Eye (tissue), 1 donor: ENCODE measurements around the gene BTF3L4.
"Not testable (repeated sequence)": the region's sequence is repeated elsewhere in the genome, so short reads cannot be mapped to it uniquely, and the experiment has no call there.

Experiments used
- DNase-seq: peaks from one replicate; pipeline ENCODE4 v3.0.0-alpha.2; 2015

The BTF3L4 gene

DNA sequence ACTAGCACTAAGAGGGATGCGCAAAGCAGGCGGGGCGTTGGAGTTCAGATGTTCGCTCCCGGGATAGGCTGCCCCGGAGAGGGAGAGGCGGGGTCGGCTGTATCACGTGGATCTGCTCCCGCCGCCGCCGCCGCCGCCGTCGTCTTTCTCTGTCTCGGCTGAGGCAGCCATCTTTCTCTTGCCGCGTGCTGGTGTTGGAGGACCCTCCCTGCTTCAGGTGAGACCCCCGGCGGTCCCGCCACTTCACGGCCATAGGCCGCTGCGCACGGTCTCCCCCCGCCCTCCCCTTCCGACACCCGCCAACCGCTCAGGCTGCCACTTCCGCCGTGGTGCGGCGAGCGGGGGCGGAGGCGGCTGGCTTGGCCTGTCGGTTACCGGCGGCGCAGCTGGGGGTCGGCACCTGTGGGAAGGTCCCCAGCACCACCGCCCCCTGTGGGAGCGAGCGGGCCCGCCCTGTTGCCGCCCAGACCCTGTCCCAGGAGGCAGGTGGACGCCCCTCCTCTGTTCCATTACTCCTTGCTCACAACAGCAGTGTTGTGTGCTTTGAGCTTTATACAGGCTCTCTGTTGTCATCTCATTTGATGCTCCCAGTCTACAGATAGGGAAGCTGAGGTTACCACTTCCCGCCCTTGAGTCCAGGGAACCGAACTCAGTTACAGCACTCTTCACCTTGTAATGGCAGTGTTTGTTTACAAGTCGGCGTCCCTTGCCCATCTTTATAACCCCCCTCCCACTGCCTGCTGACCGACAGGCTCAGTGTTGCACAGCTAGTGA, at the start of gene BTF3L4:
TSS of gene BTF3L4 (plus strand) at position 133 of the 774 bp plus-strand sequence. CDS start 3,553 bp downstream, outside the sequence.
- DNase-seq = peak; percentile 97

DNA sequence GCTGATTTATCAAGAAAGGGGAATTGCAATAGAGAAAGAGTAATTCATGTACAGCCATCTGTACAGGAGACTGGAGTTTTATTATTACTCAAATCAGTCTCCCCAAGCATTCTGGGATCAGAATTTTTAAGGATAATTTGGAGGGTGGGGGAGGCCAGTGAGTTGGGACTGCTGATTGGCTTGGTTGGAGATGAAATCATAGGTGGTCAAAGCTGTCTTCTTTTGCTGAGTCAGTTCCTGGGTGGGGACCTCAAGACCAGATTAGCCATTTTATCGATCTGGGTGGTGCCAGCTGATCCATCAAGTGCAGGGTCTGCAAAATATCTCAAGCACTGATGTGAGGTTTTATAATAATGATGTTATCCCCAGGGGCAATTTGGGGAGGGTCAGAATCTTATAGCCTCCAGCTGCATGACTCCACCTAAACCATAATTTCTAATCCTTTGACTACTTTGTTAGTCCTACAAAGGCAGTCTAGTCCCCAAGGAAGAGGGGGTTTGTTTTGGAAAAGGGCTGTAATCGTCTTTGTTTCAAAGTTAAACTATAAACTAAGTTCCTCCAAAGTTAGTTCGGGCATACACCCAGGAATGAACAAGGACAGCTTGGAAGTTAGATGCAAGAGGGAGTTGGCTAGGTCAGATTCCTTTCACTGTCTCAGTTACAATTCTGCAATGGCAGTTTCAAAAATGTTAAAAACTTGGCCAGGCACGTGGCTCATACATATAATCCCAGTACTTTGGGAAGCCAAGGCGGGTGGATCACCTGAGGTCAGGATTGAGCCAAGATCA, 48.7 kb upstream of the BTF3L4 start:
- no peak for DNase-seq

DNA sequence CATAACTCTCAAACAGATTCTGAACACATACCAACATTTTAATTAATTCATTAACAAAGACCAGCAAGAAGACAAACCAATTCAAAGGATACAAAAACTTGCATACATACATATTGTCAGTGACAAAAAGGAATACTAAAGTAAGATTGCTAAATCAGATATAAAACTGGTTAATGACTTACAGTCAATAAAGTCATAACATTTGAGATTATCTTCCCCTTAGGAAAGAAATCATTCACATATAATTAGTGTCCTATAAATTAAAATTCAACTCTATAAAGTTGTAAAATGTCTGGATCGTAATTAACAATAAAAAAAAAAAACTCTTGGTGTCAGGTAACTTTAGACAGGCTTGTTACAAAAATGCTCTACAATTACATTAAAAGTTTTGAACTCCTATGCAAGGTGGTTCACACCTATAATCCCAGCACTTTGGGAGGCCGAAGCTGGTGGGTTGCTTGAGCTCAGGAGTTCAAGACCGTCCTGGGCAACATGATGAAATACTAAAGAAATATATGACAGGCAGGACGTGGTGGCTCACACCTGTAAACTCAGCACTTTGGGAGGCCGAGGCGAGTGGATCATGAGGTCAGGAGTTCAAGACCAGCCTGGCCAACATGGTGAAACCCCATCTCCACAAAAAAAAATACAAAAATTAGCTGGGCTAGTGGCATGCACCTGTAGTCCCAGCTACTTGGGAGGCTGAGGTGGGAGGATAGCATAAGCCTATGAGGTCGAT, 47.9 kb upstream of the BTF3L4 start:
- no peak for DNase-seq

DNA sequence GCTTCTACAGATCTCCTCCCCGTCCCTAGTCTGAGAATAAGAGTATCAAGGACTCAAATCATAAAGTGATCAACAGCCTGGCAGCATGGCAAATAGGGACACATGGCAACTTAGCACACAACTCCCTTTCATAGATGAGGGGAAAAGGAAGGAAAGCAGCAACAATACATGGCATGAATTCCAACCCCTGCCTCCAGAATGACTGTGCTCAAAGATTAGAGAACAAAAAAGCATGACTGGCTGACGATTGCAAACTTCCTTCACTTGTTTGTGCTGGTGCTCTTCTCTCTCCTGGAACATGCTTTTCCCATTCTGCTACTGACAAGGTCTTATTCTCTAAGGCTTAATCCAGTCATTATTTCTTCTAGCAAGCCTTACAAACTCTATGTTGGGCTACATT, 34.0 kb upstream of the BTF3L4 start:
- no peak for DNase-seq

DNA sequence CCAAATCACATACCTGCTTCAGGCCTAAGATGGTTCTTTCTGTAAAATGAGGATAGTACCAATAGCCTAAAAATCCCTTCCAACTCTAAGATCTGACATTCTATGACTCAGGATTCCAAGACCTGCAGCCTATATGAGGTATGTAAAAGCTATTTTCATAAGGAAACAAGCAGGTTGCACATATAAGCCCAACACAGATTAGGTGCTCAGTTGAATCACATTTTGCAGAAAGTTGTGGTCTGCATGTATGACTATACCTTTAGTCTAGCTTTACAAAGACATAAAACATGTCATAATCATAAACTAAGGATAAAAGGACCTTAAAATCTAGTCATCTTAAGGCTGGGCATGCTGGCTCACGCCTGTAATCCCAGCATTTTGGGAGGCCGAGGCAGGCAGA, 29.8 kb upstream of the BTF3L4 start:
- DNase-seq = no peak

DNA sequence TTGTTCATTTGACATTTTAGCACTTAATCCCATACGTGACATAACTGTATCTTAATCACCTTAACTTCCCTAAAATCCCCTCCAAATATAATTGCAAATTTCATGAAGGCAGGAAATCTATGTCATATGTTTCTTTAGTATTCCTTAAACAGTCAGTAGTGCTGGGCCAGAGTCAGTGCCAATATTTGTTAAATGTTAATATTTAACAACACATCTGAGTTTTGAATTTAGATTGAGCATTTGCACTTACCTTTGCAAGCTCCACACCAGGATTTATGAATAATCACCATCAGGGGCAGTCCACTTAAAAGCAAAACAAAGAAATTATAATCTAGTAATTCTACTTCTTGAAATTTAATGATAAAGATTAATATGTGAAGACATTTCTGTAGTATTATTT, 27.8 kb upstream of the BTF3L4 start:
- DNase-seq = no peak

DNA sequence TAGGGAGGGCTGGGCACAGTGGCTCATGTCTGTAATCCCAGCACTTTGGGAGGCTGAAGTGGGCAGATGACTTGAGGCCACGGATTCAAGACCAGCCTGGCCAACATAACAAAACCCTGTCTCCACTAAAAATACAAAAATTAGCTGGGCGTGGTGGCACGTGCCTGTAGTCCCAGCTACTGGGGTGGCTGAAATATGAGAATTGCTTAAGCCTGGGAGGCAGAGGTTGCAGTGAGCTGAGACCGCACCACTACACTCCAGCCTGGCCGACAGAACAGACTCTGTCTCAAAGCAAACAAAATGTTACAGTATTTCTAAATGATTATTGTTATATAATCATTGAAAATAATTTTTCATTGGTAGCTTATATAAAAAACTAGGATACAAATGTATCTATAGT, 27.3 kb upstream of the BTF3L4 start:
- not testable (repeated sequence) for DNase-seq

DNA sequence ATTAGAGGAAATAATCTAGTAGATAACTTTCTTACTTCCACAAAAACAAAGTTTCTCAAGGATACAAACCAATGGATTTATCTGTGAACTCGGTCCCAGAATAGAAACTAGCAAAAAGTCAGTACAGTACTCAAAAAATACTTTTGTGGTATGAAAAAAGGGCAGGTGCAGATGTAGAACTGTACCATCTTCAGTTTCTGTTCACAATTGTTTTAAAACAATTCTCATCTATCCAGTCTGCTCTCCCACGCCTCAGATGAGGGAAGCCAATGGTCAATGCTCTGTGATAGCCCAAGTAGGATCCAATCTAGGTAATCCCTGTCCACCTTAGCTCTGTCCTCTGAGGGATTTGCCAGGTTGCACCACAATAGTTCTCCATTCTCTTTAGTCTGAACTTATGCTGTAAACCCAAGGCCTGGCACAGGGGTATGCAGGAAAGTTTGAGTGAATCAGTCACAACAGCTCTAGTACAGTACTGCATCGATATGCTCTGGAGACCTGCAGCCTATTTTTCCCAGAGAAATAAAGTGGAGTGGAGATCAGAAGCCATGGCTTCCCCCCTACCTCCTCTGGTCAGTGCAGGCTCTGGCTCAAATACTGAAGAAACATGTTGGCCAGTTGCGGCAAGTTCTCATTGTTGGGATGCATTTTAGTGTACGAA, 23.8 kb upstream of the BTF3L4 start:
- DNase-seq = no peak

DNA sequence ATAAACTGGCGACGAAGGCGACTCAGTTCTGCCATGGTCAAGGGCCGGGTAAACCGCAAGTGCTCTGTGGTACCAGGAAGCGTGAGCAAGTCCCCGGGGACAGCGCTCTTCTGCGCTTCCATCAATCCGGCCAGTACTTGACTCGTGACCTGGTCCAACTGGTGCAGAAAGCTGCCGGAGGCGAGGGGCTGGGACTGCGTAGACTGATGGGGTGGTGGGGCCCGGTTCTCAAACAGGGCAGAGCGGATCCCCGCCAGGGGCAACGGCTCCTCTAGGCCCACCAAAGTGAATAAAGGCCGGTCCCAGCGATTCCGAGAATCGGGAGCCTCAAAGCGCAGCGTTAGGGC, 23.3 kb upstream of the BTF3L4 start:
- DNase-seq = no peak

DNA sequence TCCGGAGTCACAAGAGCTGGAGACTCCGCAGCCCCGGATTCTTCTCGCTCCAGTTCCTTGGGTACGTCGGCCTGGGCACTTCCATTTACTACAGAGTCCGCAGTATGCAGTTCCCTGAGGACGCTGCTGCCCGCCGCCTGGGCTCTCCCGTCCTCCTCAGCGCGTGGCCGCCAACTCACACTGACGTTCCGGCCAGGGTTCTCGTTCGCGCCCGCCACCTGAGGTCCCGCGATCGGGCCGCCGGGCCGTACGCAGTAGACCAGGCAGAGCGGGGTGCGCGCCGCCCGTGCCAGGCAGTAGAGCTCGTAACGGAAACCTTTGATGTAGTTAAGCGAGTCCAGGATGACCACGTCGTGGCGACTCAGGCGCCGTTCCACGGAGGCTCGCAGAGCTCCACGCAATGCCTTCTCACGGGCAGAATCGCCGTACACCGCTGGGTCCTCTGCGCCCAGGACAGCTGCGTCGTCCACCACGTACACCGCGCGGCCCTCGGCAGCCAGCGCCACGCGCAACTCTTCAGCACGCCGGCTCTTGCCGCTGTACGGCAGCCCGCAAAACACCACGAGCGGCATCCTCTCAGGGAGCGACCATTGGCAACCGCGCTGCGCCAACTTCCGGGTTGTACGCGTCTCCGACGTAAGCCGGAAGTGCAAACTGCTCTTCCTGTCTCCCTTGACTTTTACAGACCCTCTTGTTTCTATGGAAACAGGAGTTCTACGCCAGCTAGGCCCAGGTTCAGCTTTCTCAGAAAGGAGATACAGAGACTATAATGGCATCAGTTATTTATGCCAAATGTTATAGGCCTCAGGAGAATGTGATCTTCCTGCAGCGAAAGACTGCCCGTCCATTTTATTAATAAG, 22.7 kb upstream of the BTF3L4 start, which contains the start of gene KTI12:
TSS of gene KTI12 (minus strand) at position 621 of the 860 bp plus-strand sequence. CDS start at position 572, 49 bp downstream.
- DNase-seq = peak; percentile 96

DNA sequence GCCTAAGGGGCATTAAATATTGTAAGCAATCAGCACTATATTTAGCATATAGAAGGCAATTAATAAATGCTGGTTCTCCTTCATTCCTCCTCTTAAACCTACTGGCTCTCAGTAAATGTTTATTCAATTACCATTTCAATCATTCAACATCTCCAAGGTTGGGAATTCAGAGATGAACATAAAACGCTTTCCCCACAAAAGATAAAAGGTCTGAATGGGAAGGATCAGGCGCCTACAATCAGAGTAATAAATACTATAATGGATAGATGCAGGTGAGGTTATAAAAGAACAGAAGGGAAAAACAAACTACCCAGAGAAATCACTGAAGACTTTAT, 22.1 kb upstream of the BTF3L4 start:
- no peak for DNase-seq

DNA sequence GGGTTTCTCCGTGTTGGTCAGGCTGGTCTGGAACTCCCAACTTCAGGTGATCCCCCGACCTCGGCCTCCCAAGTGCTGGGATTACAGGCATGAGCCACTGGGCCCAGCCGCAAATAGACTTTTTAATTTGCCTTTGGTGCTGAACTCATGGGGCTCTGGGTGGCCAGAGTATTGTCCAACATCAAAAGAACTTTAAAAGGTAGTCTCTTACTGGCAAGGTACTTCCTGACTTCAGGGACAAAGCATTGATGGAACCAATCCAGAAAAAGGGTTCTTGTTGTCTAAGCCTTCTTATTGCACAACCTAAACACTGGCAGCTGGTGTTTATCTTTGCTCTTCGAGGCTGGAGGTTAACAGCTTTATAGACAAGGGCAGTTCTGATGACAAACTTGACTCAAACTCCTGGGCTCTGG, 18.7 kb upstream of the BTF3L4 start:
- no peak for DNase-seq

DNA sequence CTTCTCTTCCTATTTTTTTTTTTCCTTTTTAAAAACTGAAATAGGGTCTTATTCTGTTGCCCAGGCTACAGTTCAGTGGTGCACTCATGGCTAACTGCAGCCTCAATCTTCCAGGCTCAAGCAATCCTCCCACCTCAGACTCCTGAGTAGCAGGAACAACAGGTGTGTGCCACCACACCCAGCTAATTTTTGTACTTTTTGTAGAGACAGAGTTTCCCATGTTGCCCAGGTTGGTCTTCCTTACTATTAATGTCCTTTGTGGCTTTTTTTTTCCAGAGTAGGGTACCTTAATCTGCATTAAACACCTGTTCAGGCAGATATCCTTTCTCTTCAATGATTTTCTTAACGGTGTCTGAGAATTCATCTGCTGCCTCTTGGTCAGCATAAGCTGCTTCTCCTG, 18.2 kb upstream of the BTF3L4 start:
- DNase-seq = no peak

DNA sequence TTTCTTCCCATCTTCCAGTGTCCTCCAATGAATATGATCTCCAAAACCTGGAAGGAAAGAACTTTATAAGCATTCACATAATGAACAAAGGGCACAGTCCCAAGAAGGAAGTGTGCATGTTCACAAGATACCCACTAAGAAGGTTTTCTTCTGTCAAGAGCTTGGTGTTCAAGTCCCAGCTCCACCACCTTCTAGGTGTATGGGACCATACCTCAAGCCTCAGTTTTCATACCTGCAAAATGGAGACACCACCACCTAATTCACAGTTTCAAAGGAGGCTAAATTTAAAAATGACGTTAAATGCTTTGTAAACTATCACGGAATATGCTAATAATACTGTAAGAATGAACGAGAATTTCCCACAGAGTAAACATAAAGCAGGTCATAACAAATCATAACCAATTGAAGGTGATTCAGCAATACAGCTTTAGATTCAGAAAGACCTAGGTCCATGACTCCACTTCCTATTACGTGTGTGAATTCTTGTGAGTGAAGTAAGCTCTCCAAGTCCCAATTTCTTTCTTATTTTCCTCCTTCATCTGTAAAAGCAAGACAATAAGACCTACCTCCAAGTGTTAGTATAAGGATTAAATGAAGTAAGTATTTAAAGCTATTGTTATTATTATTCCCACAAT, 14.4 kb upstream of the BTF3L4 start:
- no peak for DNase-seq

DNA sequence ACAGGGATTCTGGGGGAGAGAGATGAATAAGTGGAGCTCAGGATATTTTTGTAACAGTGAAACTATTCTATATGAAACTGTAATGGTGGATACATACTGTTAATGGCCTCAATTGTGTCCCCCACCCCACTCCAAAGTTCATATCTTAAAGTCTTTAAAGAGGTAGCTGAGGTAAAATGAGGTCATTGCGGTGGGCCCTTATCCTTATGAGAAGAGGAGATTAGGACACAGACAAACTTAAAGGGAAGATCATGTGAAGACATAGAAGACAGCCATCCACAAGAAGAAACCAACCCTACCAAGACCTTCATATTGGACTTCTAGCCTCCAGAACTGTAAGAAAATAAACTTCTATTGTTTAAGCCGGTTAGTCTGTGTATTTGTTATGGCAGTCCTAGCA, 10.9 kb upstream of the BTF3L4 start:
- no peak for DNase-seq

DNA sequence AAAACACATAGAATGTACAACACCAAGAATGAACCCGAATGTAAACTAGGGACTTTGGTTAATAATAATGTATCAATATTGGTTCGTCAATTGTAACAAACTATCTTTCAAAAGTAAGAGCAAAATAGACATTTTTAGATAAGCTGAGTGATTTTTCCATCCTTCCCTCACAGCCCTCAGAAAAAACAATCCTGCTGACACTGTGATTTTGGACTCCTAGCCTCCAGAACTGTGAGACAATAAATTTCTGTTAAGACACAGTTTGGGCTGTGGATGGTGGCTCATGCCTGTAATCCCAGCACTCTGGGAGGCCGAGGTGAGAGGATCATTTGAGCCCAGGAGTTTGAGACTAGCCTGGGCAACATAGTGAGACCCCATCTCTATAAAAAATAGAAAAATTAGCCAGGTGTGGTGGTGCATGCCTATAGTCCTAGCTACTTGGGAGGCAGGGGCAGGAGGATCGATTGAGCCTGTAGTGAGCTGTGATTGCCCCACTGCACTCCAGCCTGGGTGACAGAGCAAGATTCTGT, 10.4 kb upstream of the BTF3L4 start:
- not testable (repeated sequence) for DNase-seq

DNA sequence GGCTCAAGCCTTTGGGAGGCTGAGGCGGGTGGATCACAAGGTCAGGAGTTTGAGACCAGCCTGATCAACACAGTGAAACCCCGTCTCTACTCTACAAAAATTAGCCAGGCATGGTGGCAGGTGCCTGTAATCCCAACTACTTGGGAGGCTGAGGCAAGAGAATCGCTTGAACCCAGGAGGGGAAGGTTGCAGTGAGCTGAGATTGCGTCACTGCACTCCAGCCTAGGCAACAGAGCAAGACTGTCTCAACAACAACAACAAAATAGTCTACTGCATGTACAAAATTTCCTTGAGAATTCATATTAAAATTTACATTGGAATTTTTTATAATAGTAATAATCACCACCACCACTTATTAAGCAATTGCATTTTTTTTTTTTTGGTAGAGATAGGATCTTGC, 6.8 kb upstream of the BTF3L4 start:
- DNase-seq = not testable (repeated sequence)

DNA sequence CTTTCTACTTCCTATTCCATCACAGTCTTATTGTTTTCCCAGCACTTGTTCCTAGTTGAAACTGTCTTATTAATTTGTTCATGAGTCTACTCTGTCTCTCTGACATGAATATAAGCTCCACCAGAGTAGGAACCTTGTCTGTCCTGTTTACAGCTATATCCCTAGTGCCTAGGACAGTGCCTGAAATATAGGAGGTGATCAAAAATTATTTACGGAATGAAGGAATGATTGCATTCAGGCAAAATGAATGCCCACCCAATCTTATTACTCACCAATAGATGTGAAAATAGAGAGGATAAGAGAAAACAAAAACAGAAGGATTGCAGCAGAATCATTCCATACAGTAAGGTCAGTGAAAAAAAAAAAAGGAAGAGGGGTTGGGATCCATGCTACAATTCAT, 2.2 kb upstream of the BTF3L4 start:
- no peak for DNase-seq

DNA sequence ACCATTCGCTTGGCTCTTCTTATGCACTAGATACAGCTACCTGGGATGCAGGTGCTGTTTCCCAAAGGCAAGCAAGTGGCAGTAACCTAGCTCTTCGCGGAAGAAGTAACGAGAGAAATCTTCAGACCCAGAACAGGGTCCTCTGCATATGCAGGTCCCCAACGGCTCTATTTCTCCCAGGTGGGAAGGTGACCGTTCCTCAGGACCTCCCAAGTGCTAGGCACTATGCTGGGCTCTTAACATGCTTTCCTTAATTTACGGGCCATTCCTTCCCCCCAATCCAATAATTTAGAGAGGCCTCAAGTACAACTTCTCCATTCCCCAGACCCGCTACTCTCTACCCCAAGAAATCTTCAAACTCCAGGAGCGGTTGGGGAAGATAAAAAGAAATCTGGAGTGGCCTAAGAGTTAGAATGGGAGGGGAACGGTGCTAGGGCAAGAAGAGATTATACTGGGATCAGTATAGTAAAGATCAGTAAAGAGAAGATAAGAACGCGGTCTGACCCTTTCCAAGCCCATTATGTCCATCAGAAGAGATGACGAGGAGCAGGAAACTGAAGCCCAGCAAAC, 1.5 kb upstream of the BTF3L4 start:
- no peak for DNase-seq

DNA sequence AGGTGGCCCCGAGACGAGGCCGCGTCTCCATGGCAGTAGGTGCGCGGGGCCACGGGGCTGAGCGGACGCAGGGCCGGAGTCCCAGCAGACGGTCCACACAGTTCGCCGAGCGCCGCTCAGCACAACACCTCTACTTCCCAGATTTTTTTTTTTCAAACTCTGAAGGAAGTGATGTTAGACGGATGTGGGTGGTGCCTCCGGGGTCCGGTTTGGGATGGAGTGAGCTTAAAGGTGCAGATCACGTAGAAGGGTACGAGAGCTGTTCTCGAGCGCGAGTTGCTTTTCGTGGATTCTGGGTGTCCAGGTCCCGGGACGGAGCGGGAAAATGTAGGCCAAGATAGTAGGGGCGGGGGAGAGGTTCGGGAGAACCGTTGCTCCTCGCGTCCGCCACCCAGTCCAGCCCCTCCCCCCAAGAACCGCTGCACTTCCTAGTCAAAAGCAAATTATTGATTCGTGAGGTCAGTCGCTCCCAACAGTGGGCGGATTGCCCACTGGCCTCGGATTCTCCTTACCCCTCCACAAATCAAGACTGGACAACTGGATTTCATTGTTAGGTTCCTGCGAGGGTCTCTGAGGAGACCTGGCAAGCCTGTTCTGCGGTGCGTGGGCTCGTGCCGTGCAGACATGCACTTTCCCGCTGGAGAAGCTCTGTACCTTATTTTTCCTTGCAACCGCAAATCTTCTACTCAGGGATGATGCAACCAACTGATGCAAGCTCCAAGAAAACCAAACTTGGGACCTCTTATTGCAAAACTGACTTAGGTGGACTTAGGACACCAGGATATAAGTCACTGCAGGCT, 829 bp upstream of the BTF3L4 start, which contains the start of gene TXNDC12:
TSS of gene TXNDC12 (minus strand) at position 126 of the 800 bp plus-strand sequence. CDS start at position 31, 95 bp downstream.
- DNase-seq = peak; percentile 95
